Measurements from ENCODE around the gene CDH1. TPM values are rescaled to one million over a fixed set of nuclear protein-coding genes. Genes with fewer than 3 reads are reported as not detected.

CDH1 gene
- total RNA-seq, 2 donors from 2014 or later, result 1.1 TPM; not detected in 1

DNA sequence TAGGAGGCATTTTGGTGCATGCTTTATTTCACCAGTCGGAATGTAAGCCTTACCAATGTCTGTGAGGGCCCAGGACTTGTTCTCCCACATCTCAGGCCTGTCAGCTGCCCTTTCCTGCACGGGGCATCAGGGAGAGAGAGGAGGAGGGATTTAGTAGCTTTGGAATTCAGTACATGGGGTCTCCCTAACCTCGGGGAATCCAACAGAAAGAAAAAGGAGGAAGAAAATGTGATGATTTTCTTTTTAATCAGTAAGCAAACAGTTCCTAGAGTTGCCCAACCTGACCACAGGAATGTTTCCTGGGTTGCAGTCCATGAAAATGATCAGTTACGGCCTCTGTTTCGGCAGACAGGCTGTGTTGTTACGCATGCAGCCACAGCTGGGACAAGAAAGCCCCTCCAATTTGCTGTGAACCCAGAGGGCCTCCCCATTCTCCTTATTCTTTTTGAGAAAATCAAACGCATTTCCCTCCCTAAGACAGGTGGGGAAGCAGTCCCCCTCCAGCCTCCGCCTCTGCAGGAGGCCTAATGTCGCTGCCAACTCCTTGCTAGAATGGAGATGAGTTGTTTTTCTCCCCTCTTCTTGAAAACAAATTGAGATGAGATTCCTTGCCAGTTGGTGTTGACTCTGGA lies 53.2 kb downstream of the CDH1 start:
- DNase-seq (ENCODE audit: low spot score) (no peak), ATAC-seq (ENCODE audit: insufficient number of reproducible peaks, low FRiP score, low read depth) (no peak)
- H3K4me3 ChIP-seq, result no peak overlapping the region
- no peak overlapping the region for H3K27ac ChIP-seq
- H3K9me3 ChIP-seq, result no peaks in the 10 kb centered on the region
- H3K4me1 ChIP-seq (ENCODE audit: control insufficient read depth in 1 of 2, low read depth in 2 of 2), result no peaks in the 10 kb centered on the region
- H3K36me3 ChIP-seq, result no peaks in the 10 kb centered on the region
- H3K27me3 ChIP-seq (replicated peaks; ENCODE audit: insufficient read depth), result no peaks in the 10 kb centered on the region
- TF ChIP-seq, protein P1, sequence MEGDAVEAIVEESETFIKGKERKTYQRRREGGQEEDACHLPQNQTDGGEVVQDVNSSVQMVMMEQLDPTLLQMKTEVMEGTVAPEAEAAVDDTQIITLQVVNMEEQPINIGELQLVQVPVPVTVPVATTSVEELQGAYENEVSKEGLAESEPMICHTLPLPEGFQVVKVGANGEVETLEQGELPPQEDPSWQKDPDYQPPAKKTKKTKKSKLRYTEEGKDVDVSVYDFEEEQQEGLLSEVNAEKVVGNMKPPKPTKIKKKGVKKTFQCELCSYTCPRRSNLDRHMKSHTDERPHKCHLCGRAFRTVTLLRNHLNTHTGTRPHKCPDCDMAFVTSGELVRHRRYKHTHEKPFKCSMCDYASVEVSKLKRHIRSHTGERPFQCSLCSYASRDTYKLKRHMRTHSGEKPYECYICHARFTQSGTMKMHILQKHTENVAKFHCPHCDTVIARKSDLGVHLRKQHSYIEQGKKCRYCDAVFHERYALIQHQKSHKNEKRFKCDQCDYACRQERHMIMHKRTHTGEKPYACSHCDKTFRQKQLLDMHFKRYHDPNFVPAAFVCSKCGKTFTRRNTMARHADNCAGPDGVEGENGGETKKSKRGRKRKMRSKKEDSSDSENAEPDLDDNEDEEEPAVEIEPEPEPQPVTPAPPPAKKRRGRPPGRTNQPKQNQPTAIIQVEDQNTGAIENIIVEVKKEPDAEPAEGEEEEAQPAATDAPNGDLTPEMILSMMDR (IDR thresholded peaks at IDR 0.05), result no peak

DNA sequence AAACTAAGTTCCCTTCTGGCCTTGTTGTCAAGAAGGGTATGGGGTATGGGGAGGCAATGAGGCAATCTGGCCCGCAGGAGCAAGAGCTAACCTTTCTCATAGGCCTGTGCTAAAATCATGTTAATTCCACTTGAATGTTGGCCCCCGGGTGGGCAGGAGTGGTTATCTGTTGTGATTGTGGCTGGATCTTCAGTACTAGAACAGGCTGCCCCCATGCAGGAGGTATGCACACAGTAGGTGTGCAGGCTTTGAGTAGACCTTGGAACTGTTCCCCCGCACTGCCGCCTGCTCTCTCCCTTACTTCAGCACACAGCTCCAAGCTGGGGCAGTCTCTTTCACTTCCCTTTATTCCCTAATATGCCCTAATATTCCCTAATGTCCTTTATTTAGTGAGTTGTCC lies 53.9 kb downstream of the CDH1 start:
- TF ChIP-seq, protein P1 (IDR thresholded peaks at IDR 0.05), result no peak
- no peaks in the 10 kb centered on the region for H3K27me3 ChIP-seq (replicated peaks; ENCODE audit: insufficient read depth)
- ATAC-seq (ENCODE audit: insufficient number of reproducible peaks, low FRiP score, low read depth) (no peak), DNase-seq (ENCODE audit: low spot score) (no peak)
- no peaks in the 10 kb centered on the region for H3K4me1 ChIP-seq (ENCODE audit: control insufficient read depth in 1 of 2, low read depth in 2 of 2)
- no peaks in the 10 kb centered on the region for H3K9me3 ChIP-seq
- no peak overlapping the region for H3K27ac ChIP-seq
- H3K36me3 ChIP-seq, result no peaks in the 10 kb centered on the region
- no peak overlapping the region for H3K4me3 ChIP-seq

DNA sequence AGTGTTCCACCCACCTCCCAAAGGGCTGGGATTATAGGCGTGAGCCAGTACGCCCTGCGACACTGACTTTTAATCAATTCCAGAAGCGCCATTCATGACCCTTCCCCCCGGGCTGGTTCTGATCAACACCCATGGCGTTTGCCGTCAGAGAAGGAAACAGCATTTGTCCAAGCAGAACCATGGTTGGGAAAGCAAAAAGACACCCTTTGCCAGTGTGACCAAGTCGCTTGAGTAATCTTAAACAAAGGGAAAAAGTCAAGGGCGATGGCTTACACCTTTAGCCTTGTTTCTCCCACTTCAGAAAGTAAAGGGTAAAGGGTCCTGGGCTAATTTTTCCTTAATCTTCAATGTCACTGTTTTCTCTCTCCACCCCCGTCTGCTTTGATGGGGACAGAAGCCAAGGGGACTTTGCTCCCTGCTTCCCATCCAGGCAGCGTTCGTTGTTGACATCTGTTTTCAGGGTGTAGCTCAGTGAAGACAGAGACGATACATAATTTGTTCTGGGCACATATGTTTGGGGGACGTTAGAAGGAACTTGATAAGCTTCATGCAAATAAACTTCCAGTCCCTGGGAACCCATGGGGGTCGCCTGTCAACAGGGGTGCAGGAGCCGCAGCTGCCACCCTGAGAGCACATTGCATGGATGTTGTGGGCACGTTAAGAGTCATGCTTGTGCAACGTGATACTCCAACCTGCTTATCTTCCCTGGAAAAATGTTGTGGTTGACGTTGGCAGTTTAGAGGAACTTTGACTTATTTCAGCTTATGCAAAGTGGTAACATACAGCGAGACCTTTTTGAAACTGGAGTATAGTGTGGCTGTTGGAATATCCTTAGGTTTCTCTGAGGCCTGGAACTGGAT lies 55.6 kb downstream of the CDH1 start:
- H3K36me3 ChIP-seq, result no peaks in the 10 kb centered on the region
- no peak overlapping the region for H3K27ac ChIP-seq
- H3K27me3 ChIP-seq (replicated peaks; ENCODE audit: insufficient read depth), result no peaks in the 10 kb centered on the region
- no peaks in the 10 kb centered on the region for H3K4me1 ChIP-seq (ENCODE audit: control insufficient read depth in 1 of 2, low read depth in 2 of 2)
- H3K4me3 ChIP-seq, result no peak overlapping the region
- ATAC-seq (ENCODE audit: insufficient number of reproducible peaks, low FRiP score, low read depth), result no peak
- DNase-seq (ENCODE audit: low spot score), result no peak
- no peaks in the 10 kb centered on the region for H3K9me3 ChIP-seq
- TF ChIP-seq, protein P1 (IDR thresholded peaks at IDR 0.05), result no peak

DNA sequence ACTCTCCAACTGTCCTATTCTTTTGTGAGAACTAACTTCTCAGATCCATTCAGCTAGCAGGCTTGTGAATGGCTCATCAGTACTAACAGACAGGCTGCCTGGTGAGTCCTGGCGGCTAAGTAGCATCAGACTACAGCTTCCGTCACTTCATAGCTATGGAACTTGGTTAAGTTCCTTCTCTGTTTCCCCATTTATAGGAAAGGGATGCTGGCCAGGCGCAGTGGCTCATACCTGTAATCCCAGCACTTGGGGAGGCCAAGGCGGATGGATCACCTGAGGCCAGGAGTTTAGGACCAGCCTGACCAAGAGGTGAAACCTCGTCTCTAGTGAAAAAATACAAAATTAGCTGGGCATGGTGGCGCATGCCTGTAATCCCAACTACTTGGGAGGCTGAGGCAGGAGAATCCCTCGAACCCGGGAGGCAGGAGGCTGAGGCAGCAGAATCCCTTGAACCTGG lies 56.3 kb downstream of the CDH1 start:
- Histone ChIP-seq H3K4me1 (ENCODE audit: control insufficient read depth in 1 of 2, low read depth in 2 of 2) (no peaks in the 10 kb centered on the region), H3K9me3 (no peaks in the 10 kb centered on the region), H3K4me3 (no peak overlapping the region), H3K27me3 (replicated peaks; ENCODE audit: insufficient read depth) (no peaks in the 10 kb centered on the region), H3K27ac (no peak overlapping the region), H3K36me3 (no peaks in the 10 kb centered on the region)
- TF ChIP-seq, protein P1 (IDR thresholded peaks at IDR 0.05), result no peak
- no peak for ATAC-seq (ENCODE audit: insufficient number of reproducible peaks, low FRiP score, low read depth)
- DNase-seq (ENCODE audit: low spot score), result no peak

DNA sequence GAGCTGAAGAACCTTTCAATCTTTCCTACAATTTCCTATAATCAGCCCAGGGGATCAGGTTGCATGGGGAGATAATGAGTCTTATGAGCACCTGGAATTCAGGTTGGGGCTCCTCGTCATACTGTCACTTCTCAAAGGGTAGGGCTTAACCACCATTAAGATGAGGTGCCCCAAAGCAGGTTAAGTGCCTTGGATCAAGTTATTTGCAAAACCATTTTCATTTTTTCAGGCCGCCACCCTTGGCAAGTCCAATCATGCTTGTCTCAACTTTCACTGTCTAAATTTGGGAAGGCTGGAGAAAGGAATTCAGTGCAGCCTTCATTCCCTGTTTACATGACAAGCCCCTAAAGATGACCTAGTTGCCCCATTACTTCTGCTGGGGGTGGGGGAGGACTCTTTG lies 61.3 kb downstream of the CDH1 start:
- Histone ChIP-seq H3K27ac (no peak overlapping the region), H3K36me3 (no peaks in the 10 kb centered on the region), H3K4me1 (ENCODE audit: control insufficient read depth in 1 of 2, low read depth in 2 of 2) (peaks cover 0 to 4% of the 10 kb centered on the region in 2 donors), H3K4me3 (no peak overlapping the region), H3K27me3 (replicated peaks; ENCODE audit: insufficient read depth) (no peaks in the 10 kb centered on the region), H3K9me3 (no peaks in the 10 kb centered on the region)
- DNase-seq (ENCODE audit: low spot score), result no peak
- ATAC-seq (ENCODE audit: insufficient number of reproducible peaks, low FRiP score, low read depth), result no peak
- TF ChIP-seq, protein P1 (IDR thresholded peaks at IDR 0.05), result no peak

Data from thoracic aorta (tissue), 2 donors.